Ishikawa (cell line): ENCODE measurements around the gene EFCAB5.

ENCODE experiments used
- CEBPB ChIP-seq: IDR thresholded peaks from 2 replicates; pipeline ENCODE4 v1.6.1; 2012
- CREB1 ChIP-seq: IDR thresholded peaks from 2 replicates; pipeline ENCODE4 v1.6.1; 2012; ENCODE audit warnings: low read depth
- EGR1 ChIP-seq: IDR thresholded peaks from 2 replicates; pipeline ENCODE4 v1.6.1; 2012
- EP300 ChIP-seq: IDR thresholded peaks from 2 replicates; pipeline ENCODE4 v1.6.1; 2012; ENCODE audit warnings: borderline replicate concordance
- FOXM1 ChIP-seq: IDR thresholded peaks from 2 replicates; pipeline ENCODE4 v1.6.1; 2012; ENCODE audit warnings: low read depth, borderline replicate concordance
- MAX ChIP-seq: IDR thresholded peaks from 2 replicates; pipeline ENCODE4 v1.6.1; 2012
- NFIC ChIP-seq: IDR thresholded peaks from 2 replicates; pipeline ENCODE4 v1.6.1; 2012
- RAD21 ChIP-seq: IDR thresholded peaks from 2 replicates; pipeline ENCODE4 v1.6.1; 2012; ENCODE audit warnings: low read depth
- REST ChIP-seq: IDR thresholded peaks from 2 replicates; pipeline ENCODE4 v1.6.1; 2012; ENCODE audit warnings: low read depth, mild to moderate bottlenecking
- TAF1 ChIP-seq: IDR thresholded peaks from 2 replicates; pipeline ENCODE4 v1.6.1; 2012; ENCODE audit warnings: low read depth, mild to moderate bottlenecking
- TCF12 ChIP-seq: IDR thresholded peaks from 2 replicates; pipeline ENCODE4 v1.6.1; 2012; ENCODE audit warnings: low read depth
- TEAD4 ChIP-seq: IDR thresholded peaks from 2 replicates; pipeline ENCODE4 v1.6.1; 2012
- USF1 ChIP-seq: IDR thresholded peaks from 2 replicates; pipeline ENCODE4 v1.6.1; 2012
- YY1 ChIP-seq: IDR thresholded peaks from 2 replicates; pipeline ENCODE4 v1.6.1; 2012; ENCODE audit warnings: low read depth
- ZBTB7A ChIP-seq: IDR thresholded peaks from 2 replicates; pipeline ENCODE4 v1.6.1; 2012; ENCODE audit warnings: low read depth

The EFCAB5 gene

GRCh38 chr17:30112794-30113193 lies 171.4 kb downstream of the EFCAB5 start:
- TF ChIP-seq USF1 (no peak), NFIC (no peak), RAD21 (no peak), MAX (no peak), CREB1 (no peak), ZBTB7A (no peak), TEAD4 (no peak), YY1 (no peak), TAF1 (no peak), EP300 (no peak), EGR1 (no peak), TCF12 (no peak), FOXM1 (no peak), REST (no peak), CEBPB (no peak)

- TF ChIP-seq FOXM1: no peak
- TF ChIP-seq MAX: no peak
- no peak for TF ChIP-seq TCF12
- TF ChIP-seq CEBPB: no peak
- peak; percentile 70 for TF ChIP-seq NFIC
Measured at GRCh38 chr17:30113213-30113612, 171.8 kb downstream of the EFCAB5 start.

- TF ChIP-seq TEAD4 (no peak), EP300 (no peak), TAF1 (no peak), CREB1 (no peak), NFIC (no peak), EGR1 (no peak), MAX (no peak), FOXM1 (no peak), USF1 (no peak), ZBTB7A (no peak), CEBPB (no peak), TCF12 (no peak), REST (no peak), YY1 (no peak), RAD21 (no peak)
Measured at GRCh38 chr17:30116345-30116660, 174.9 kb downstream of the EFCAB5 start.

GRCh38 chr17:30116661-30117551 lies 175.5 kb downstream of the EFCAB5 start, which contains the start of gene NSRP1:
Gene NSRP1, plus strand, starts transcription at chr17:30116816. Its CDS starts 28 bp downstream, at chr17:30116844.
- TF ChIP-seq NFIC (peak; percentile 48), EP300 (no peak), REST (no peak), FOXM1 (0 out of 2 replicates have a peak, but pooled peaks have one; percentile 23), ZBTB7A (no peak), EGR1 (no peak; the same call in 1 of the 2 replicates), USF1 (peak; percentile 66), MAX (peak; percentile 80; the same call in 1 of the 2 replicates), YY1 (peak; percentile 98), RAD21 (no peak), TEAD4 (0 out of 2 replicates have a peak, but pooled peaks have one; percentile 2), TAF1 (peak; percentile 99), TCF12 (peak; percentile 57; the same call in 1 of the 2 replicates), CEBPB (no peak; the same call in 1 of the 2 replicates), CREB1 (peak; percentile 89)
